ENCODE results near the gene KIF5A. TPM values are rescaled to one million over a fixed set of nuclear protein-coding genes. Genes with fewer than 3 reads are reported as not detected.
A peak's percentile ranks its signal among the peaks of the same experiment; 100 is the strongest.

Gene KIF5A
- total and polyA plus RNA-seq, 8 donors: 0.38 to 6.5 (median 5.3) TPM

DNA sequence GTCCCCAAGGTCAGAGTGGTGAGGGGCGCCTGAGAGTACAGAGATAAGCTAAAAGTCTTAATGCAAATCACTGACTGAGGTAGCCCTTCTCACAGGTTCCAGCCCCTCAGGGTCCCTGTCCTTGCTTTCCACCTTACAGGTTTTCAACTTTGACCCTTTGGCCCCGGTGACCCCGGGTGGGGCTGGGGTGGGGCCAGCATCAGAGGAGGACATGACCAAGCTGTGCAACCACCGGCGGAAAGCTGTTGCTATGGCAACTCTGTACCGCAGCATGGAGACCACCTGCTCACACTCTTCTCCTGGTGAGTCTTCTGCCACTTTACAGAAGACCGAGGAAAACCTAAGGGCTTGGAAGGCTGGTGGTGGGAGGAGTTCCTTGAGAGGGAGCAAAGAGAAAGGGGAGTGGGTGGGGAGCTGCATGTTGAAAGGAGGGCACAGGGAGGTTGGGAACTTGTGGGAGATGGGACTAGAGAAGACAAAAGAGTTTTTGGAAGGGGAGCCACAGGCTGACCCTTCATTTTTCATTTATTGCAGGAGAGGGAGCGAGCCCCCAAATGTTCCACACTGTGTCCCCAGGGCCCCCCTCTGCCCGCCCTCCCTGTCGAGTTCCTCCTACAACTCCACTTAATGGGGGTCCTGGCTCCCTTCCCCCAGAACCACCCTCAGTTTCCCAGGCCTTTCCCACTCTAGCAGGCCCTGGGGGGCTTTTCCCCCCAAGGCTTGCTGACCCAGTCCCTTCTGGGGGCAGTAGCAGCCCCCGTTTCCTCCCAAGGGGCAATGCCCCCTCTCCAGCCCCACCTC, 24.8 kb upstream of the KIF5A start:
- H3K4me3 ChIP-seq: peak overlapping the region in 1 of 2 donors; percentile 95
- peak overlapping the region in 1 of 2 donors; percentile 13 for H3K27ac ChIP-seq
- H3K9me3 ChIP-seq: no peaks in the 10 kb centered on the region
- H3K36me3 ChIP-seq: peaks cover 0 to 60% of the 10 kb centered on the region in 2 donors
- intact Hi-C loops (cut with DNase I): no loop called here
- H3K4me1 ChIP-seq: peaks cover 27 to 45% of the 10 kb centered on the region in 2 donors
- ATAC-seq: no peak
- no peaks in the 10 kb centered on the region for H3K27me3 ChIP-seq
- no peak for DNase-seq
- TF ChIP-seq, protein P1, sequence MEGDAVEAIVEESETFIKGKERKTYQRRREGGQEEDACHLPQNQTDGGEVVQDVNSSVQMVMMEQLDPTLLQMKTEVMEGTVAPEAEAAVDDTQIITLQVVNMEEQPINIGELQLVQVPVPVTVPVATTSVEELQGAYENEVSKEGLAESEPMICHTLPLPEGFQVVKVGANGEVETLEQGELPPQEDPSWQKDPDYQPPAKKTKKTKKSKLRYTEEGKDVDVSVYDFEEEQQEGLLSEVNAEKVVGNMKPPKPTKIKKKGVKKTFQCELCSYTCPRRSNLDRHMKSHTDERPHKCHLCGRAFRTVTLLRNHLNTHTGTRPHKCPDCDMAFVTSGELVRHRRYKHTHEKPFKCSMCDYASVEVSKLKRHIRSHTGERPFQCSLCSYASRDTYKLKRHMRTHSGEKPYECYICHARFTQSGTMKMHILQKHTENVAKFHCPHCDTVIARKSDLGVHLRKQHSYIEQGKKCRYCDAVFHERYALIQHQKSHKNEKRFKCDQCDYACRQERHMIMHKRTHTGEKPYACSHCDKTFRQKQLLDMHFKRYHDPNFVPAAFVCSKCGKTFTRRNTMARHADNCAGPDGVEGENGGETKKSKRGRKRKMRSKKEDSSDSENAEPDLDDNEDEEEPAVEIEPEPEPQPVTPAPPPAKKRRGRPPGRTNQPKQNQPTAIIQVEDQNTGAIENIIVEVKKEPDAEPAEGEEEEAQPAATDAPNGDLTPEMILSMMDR (IDR thresholded peaks at IDR 0.05): no peak

- ATAC-seq (no peak), DNase-seq (no peak)
- Histone ChIP-seq H3K4me1 (peaks cover 27 to 44% of the 10 kb centered on the region in 2 donors), H3K4me3 (no peak overlapping the region), H3K27ac (no peak overlapping the region), H3K9me3 (no peaks in the 10 kb centered on the region), H3K36me3 (peaks cover 0 to 68% of the 10 kb centered on the region in 2 donors), H3K27me3 (no peaks in the 10 kb centered on the region)
- TF ChIP-seq, protein P1 (IDR thresholded peaks at IDR 0.05): no peak
- intact Hi-C loops (cut with DNase I): no loop called here
These were observed 24.0 kb upstream of the KIF5A start for GRCh38 chr12:57525615-57526383.

- ATAC-seq: no peak
- intact Hi-C loops (cut with DNase I): no loop called here
- no peaks in the 10 kb centered on the region for H3K27me3 ChIP-seq
- H3K4me1 ChIP-seq: peaks cover 20 to 36% of the 10 kb centered on the region in 2 donors
- no peaks in the 10 kb centered on the region for H3K9me3 ChIP-seq
- no peak overlapping the region for H3K4me3 ChIP-seq
- peaks cover 0 to 76% of the 10 kb centered on the region in 2 donors for H3K36me3 ChIP-seq
- TF ChIP-seq, protein P1 (IDR thresholded peaks at IDR 0.05): no peak
- DNase-seq: no peak
- no peak overlapping the region for H3K27ac ChIP-seq
These were observed 23.2 kb upstream of the KIF5A start for GRCh38 chr12:57526477-57527126.

DNA sequence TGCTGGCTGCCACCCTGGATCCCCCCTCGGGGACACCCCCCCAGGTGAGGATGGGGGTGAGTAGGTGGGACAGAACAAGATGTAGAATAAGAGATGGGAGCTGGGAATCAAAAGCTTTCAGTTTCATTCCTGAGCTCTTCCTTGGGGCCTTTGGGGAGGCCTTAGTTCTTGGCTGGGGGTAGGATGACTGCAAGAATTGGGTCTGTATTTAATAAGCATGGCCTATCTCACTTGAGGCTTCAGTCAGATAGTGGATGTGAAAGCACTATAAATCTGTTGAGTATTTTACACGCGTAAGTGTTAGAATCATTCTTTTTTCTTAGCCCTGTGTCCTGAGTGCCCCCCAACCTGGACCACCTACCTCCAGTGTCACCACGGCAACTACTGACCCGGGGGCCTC, 22.7 kb upstream of the KIF5A start:
- Histone ChIP-seq H3K27me3 (no peaks in the 10 kb centered on the region), H3K4me1 (peaks cover 16 to 30% of the 10 kb centered on the region in 2 donors), H3K36me3 (peaks cover 0 to 82% of the 10 kb centered on the region in 2 donors), H3K27ac (no peak overlapping the region), H3K4me3 (no peak overlapping the region), H3K9me3 (no peaks in the 10 kb centered on the region)
- TF ChIP-seq, protein P1 (IDR thresholded peaks at IDR 0.05): no peak
- ATAC-seq: no peak
- no peak for DNase-seq
- intact Hi-C loops (cut with DNase I): no loop called here
